HG02885 (cell line): ENCODE results near the gene TLL2.

Experiments
- ATAC-seq: cut with Tn5 transposase; IDR thresholded peaks from one replicate; pipeline ENCODE4 v1.9.1; 2021; ENCODE audit warnings: mild to moderate bottlenecking; ENCODE audit not compliant: unreplicated experiment, poor library complexity

Gene TLL2

GRCh38 chr10:96436035-96436434 lies 77.7 kb downstream of the TLL2 start:
- no peak for ATAC-seq

GRCh38 chr10:96431211-96431970 lies 82.3 kb downstream of the TLL2 start:
- ATAC-seq, result no peak

GRCh38 chr10:96427291-96427690 lies 86.4 kb downstream of the TLL2 start:
- ATAC-seq, result no peak

- no peak for ATAC-seq
These were observed 91.2 kb downstream of the TLL2 start for GRCh38 chr10:96422525-96422924.

GRCh38 chr10:96421995-96422394 lies 91.7 kb downstream of the TLL2 start:
- ATAC-seq, result no peak

- ATAC-seq, result no peak
These were observed 93.3 kb downstream of the TLL2 start for GRCh38 chr10:96420228-96421009.

GRCh38 chr10:96419351-96419750 lies 94.4 kb downstream of the TLL2 start:
- ATAC-seq, result no peak

- no peak for ATAC-seq
These were observed 95.1 kb downstream of the TLL2 start for GRCh38 chr10:96418582-96418981.

- no peak for ATAC-seq
These were observed 96.3 kb downstream of the TLL2 start for GRCh38 chr10:96417441-96417840.

- ATAC-seq, result no peak
These were observed 97.1 kb downstream of the TLL2 start for GRCh38 chr10:96416643-96417042.

- ATAC-seq, result no peak
These were observed 97.7 kb downstream of the TLL2 start for GRCh38 chr10:96415891-96416554.

GRCh38 chr10:96415150-96415890 lies 98.4 kb downstream of the TLL2 start:
- ATAC-seq, result no peak

- no peak for ATAC-seq
These were observed 99.4 kb downstream of the TLL2 start for GRCh38 chr10:96414303-96414702.

GRCh38 chr10:96413151-96413787 lies 100.5 kb downstream of the TLL2 start:
- ATAC-seq, result no peak

- ATAC-seq, result no peak
These were observed 101.9 kb downstream of the TLL2 start for GRCh38 chr10:96411716-96412320.

GRCh38 chr10:96410296-96410695 lies 103.4 kb downstream of the TLL2 start:
- no peak for ATAC-seq

- ATAC-seq, result no peak
These were observed 105.5 kb downstream of the TLL2 start for GRCh38 chr10:96408201-96408600.

GRCh38 chr10:96407560-96408069 lies 106.1 kb downstream of the TLL2 start:
- no peak for ATAC-seq

GRCh38 chr10:96406091-96406490 lies 107.6 kb downstream of the TLL2 start:
- no peak for ATAC-seq
